OCI-LY7 (cell line): Measurements from ENCODE around the gene MAGEB16.

ENCODE experiments used
- EZH2phosphoT487 ChIP-seq: fragments of 200-600 bp; sonication (generic); IDR thresholded peaks from 2 replicates; pipeline ENCODE4 v1.6.1; 2018; ENCODE audit warnings: low read depth, borderline replicate concordance, mild to moderate bottlenecking, mixed run types, antibody characterized with exemption, low read length, moderate library complexity, mixed read lengths
- TF ChIP-seq, protein P1 (sequence below): fragments of 200-600 bp; sonication (generic); conservative IDR thresholded peaks from 2 replicates; pipeline ENCODE4 v1.5.1; 2014; ENCODE audit warnings: mild to moderate bottlenecking, antibody characterized with exemption, low read length, moderate library complexity, mixed read lengths

- no peak for TF ChIP-seq EZH2phosphoT487
- TF ChIP-seq, protein P1, sequence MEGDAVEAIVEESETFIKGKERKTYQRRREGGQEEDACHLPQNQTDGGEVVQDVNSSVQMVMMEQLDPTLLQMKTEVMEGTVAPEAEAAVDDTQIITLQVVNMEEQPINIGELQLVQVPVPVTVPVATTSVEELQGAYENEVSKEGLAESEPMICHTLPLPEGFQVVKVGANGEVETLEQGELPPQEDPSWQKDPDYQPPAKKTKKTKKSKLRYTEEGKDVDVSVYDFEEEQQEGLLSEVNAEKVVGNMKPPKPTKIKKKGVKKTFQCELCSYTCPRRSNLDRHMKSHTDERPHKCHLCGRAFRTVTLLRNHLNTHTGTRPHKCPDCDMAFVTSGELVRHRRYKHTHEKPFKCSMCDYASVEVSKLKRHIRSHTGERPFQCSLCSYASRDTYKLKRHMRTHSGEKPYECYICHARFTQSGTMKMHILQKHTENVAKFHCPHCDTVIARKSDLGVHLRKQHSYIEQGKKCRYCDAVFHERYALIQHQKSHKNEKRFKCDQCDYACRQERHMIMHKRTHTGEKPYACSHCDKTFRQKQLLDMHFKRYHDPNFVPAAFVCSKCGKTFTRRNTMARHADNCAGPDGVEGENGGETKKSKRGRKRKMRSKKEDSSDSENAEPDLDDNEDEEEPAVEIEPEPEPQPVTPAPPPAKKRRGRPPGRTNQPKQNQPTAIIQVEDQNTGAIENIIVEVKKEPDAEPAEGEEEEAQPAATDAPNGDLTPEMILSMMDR, result no peak
Observed at GRCh38 chrX:35829501-35829900, 31.4 kb downstream of the MAGEB16 start.
